Measurements from ENCODE around the gene PRKCB. TPM values are rescaled to one million over a fixed set of nuclear protein-coding genes. Genes with fewer than 3 reads are reported as not detected.

Gene PRKCB
- total and polyA plus RNA-seq, 2 of the 8 experiments (the other 6 are each of a cell fraction or from before 2014, with no cell fraction given) = 7.1 to 12.1 TPM

DNA sequence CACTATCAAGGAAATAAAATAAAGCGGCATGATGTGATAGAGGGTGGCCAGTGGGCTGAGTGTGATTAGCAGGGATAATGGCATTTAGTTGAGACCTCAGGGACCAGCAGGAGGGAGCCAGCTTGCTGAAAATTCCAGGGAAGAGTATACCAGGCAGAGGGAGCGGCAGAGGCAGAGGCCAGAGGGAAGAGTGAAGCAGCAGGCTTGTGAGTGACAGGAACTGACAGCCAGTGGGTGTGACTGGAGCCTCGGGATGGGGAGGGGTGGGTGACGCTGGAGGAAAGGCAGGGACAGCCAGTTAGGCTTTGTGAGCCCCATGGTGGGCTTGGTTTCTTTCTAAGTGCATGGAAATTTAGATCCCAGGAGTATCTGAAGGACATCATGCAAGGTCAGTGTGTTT lies 210.7 kb downstream of the PRKCB start (continued):
- TF ChIP-seq TEAD4 (IDR thresholded peaks at IDR 0.05; ENCODE audit: low read depth, low read length) (0 out of 2 replicates have a peak, but pooled peaks have one; percentile 45), SP2 (IDR thresholded peaks at IDR 0.05; ENCODE audit: low read length) (no peak), TCF12 (IDR thresholded peaks at IDR 0.05; ENCODE audit: low read depth, low read length) (no peak), YY1 (IDR thresholded peaks at IDR 0.05; ENCODE audit: low read depth, low read length) (no peak), RFX5 (IDR thresholded peaks at IDR 0.05; ENCODE audit: borderline replicate concordance, low read depth, low read length) (no peak), CBX5 (IDR thresholded peaks at IDR 0.05; ENCODE audit: low read depth, low read length) (no peak)
- TF ChIP-seq, protein P1, sequence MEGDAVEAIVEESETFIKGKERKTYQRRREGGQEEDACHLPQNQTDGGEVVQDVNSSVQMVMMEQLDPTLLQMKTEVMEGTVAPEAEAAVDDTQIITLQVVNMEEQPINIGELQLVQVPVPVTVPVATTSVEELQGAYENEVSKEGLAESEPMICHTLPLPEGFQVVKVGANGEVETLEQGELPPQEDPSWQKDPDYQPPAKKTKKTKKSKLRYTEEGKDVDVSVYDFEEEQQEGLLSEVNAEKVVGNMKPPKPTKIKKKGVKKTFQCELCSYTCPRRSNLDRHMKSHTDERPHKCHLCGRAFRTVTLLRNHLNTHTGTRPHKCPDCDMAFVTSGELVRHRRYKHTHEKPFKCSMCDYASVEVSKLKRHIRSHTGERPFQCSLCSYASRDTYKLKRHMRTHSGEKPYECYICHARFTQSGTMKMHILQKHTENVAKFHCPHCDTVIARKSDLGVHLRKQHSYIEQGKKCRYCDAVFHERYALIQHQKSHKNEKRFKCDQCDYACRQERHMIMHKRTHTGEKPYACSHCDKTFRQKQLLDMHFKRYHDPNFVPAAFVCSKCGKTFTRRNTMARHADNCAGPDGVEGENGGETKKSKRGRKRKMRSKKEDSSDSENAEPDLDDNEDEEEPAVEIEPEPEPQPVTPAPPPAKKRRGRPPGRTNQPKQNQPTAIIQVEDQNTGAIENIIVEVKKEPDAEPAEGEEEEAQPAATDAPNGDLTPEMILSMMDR (IDR thresholded peaks at IDR 0.05; ENCODE audit: control extremely low read depth in 1 of 3, insufficient read depth in 1 of 3, low read depth in 1 of 3, low read length in 3 of 3) = 0 out of 4 replicates have a peak, but pooled peaks of 1 of the 3 experiments have one; percentile 5
